CD4-positive, alpha-beta T cell treated with Interleukin-6 for 4 hours (primary cell): ENCODE data around the gene FSTL1.

ENCODE experiments used
- DNase-seq: peaks from one replicate; pipeline ENCODE4 v3.0.0-alpha.2; 2020; ENCODE audit warnings: mixed read lengths

The FSTL1 gene

DNA sequence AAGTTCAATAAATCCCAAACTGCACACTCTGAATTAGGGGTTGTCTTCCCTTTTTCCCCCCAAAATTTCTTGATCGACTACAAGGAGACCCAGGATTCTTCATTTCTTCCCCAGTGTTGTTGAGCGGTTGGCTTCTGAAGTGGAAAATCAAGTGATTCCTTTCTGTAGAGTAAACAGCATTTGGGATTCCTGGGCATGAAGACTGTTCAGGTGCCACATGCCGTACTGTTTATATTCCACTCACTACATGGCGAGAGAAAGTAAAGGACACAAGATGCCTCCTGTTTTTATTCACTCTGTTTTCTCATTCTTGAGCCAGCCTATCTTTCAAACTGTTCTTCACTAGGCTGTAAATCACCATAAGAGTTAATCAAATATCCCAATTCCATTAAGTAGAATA, 12.6 kb downstream of the FSTL1 start:
- DNase-seq: no peak

GRCh38 chr3:120437559-120437958, 13.2 kb downstream of the FSTL1 start:
- no peak for DNase-seq

DNA sequence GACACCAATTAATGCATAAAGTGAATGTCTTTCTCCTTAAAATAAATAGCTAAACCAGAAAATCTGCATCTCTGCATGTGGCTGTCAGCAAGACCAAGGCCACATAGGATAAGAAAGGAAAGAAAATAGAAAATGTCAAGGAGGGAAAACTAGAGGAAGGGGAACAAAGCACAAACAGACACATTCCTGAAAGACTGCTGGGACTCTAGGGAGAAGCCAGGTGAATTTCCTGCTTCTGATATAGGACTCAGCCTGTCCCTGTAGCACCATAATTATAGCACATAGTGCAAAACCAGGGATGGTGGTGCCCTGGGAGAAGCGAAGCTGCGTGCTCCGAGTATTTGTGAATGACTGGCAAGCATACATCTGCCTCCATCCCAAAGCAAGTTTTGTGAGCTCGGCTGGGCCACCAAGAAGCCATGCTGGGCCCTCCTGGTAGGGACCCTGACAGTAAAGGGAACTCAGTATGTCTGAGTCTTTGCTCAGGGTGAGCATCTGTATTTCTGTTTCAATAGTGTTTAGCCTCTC, 14.2 kb downstream of the FSTL1 start:
- DNase-seq: no peak

DNA sequence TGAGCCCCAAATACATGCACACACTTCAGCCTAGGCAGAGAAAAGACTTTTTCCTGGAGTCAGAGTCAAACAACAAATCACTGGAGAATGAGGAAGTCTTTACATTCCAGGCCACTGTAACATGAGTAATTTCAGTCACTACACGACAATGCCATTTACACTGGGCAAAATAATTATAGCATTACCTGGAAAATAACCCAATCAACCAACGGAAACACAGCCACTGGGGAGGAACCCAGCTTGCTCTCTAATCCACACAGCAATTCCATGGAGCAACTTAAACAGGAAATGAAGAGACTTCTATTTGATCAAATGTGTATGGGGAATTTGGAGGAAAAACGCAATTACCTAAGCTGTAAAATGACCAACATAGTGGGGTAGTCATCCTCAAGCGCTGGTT, 15.2 kb downstream of the FSTL1 start:
- no peak for DNase-seq

GRCh38 chr3:120433662-120434331, 17.0 kb downstream of the FSTL1 start:
- no peak for DNase-seq

DNA sequence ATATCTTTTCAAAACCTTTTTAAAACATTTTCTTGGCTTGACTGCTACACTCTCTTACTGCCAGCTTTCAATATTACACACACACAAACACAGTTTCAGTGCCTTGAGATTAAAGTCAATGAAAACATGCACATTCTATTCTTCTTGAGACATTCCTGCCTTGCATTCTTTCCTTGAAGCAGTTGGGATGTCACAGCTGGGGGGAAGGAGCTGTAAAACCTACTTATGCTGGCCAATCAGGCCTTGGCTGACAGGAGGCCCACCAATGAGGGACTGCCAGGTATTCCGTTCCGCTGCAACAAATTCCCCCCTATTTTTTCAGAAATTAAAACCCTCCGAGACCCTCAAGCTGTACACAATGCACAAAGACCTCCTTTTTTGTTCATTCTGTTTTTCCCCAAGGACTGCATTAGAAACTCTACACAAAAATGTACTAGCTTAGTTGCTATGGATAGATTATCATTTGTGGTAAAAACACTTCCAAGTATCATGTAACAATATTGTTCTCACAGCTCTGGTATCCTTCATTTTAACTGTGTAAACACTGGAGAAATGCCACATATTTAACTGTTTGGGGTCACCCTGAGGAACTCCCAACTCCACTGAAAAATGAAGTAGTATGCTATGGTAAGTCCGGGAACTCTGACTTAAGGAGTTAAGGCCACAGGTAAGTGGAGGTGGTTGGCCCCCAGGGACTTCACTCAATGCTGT, 18.5 kb downstream of the FSTL1 start:
- DNase-seq: no peak

DNA sequence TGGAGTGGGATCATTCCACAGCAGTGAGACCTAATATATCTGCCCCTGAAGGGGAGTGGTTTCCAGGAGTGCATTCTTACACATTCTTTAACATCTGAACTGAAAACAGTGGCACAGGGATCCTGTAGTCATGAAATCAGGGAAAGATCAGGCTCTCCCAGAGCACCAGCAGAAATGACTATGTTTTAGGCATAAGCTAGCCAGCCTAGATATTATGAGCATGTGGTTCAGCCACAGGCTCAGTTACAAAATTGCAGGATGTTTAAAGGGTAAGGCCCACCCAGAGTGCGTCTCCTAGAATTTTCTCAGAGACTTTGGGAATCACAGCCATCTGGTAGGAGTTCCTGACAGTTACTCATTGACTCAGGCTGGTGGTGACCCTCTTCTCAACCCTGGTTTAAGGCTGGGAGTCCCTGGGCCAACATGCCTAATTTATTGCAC, 20.9 kb downstream of the FSTL1 start:
- DNase-seq: no peak

DNA sequence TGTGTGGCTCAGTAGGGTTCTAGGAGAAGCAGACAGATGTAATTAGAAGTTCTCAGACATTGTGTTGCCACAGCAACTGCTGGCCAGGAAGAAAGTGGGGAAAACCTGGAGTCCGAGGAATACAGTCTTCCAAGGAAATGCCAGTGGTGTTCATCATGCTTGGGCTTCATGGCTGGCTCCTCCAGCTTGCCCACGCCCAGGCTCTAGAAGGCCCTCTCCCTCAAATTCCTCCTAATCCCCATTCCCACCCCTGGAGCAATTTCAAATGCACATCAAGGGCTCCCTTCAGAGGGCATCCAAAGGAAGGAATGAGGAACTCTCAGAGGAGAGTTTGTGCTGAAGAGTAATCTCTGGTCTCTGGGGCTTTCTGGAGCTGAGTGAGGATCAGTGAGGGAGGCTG, 21.9 kb downstream of the FSTL1 start:
- no peak for DNase-seq

- DNase-seq: no peak
Observed at GRCh38 chr3:120427201-120427600, 23.6 kb downstream of the FSTL1 start.

DNA sequence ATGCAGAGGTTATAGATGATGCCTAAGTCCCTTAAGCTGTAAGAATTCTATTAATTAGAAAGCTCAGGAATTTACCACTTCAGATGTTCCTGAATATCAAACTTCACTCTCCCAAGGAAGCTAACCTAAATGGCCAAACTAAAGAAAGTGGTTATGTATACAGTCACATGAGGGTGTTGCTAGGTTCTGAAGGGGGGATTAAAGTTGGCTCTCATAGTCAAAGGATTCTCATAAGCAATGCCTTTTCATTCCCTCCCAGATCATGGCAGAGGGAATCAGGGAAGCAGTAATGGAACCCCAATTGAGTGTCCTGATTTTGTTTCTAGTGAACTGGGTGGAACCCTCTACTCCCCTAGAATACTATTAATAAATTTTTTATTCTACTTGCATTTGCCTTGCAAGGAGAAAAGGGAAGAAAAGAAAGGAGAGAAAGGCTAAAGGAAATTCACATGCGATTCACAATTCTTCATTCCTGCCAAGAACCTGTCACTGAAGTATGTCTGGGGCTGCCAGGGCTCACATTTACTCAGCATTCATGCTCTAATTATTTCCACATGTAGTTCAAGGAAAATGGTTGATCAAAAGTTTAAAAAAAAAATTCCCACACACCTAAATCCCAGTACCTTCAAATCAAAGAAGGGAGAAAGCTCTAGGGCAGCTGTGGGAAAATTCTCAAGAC, 25.1 kb downstream of the FSTL1 start:
- DNase-seq: no peak

GRCh38 chr3:120424976-120425570, 25.7 kb downstream of the FSTL1 start:
- DNase-seq: no peak

GRCh38 chr3:120424506-120424905, 26.3 kb downstream of the FSTL1 start:
- DNase-seq: no peak

DNA sequence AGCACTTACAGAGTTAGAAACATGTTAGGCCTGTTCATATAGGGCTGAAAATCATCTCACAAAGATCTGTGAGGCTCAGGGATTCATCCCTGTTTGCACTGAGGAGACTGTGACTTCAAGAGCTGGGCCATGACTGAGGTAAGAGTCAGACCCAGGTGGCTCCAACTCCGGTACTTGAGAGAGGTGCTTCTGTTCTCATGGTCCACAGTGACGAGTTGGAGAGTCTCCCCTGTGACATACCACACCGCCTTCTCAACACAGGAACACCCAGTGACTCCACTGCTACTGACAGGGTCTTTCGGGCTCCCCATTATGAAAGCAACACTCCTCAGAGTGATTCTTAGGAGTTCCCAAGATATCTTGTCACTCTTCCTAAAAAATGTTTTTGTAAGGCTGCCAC, 27.4 kb downstream of the FSTL1 start:
- no peak for DNase-seq

DNA sequence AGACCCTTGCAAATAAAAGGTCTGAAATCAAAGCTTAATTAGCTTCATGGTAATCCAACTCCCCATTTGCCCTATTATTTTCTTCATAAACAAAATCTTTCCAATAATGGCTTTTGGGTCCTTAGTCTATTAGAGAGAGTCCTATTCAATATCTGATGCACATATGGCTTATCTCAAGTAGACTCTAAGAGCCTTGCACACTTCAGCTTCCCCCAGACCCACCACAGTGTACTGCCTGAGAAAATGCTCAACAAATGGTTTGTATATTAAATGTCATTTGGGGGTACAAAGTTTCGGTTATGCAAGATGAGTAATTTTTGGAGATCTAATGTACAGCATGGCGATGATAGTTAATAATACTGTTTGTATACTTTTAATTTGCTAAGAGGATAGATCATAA, 28.9 kb downstream of the FSTL1 start:
- DNase-seq: no peak

GRCh38 chr3:120420928-120421551, 29.8 kb downstream of the FSTL1 start:
- no peak for DNase-seq

GRCh38 chr3:120420360-120420759, 30.4 kb downstream of the FSTL1 start:
- no peak for DNase-seq

- no peak for DNase-seq
Observed at GRCh38 chr3:120419797-120420196, 31.0 kb downstream of the FSTL1 start.

- peak; percentile 22 for DNase-seq
Observed at GRCh38 chr3:120418866-120419490, 31.8 kb downstream of the FSTL1 start.

- no peak for DNase-seq
Observed at GRCh38 chr3:120418446-120418845, 32.3 kb downstream of the FSTL1 start.

DNA sequence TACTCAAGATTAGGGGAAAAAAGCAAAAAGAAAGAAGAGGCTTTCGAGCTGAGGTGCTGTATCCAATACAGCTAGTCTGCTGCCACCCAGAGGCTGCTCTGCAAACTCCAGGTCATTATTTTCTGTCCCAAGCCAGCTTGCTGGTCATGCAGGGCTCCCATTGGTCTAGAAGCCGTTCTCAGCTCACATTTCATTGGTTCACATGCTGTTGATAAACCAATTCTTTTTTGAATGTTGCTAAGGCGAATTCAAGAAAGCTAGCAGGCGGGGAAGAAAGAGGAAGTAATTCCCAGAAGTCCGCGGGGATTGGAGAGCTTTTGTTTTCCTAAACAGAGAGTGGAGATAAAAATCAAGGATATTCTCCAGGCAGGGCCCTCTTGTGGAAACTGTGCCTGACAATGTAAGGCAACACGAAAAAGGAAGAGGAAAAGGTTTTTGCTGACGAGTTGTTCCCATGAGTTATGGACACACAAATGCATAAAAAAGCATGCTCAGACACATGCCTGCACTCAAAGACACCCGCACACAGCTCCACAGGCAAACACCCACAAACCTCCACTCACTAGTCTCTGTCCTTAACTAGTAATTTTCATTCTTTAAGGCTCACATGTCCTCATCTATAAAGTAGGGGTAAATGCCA, 33.4 kb downstream of the FSTL1 start:
- DNase-seq: peak; percentile 85

GRCh38 chr3:120416868-120417267, 33.9 kb downstream of the FSTL1 start:
- no peak for DNase-seq

- DNase-seq: no peak
Observed at GRCh38 chr3:120415756-120416155, 35.0 kb downstream of the FSTL1 start.
